HepG2 (cell line): ENCODE data around the gene SERTAD1. TPM values are rescaled to one million over a fixed set of nuclear protein-coding genes. Genes with fewer than 3 reads are reported as not detected.

Experiments used
- AHR ChIP-seq: IDR thresholded peaks from 2 replicates; pipeline ENCODE4 v1.6.1; 2018; ENCODE audit warnings: missing genetic modification reagents, missing compliant biosample characterization
- ATF3 ChIP-seq: sonication (generic); formaldehyde crosslinking; IDR thresholded peaks from 2 replicates; pipeline ENCODE4 v1.4.0; 2020; ENCODE audit warnings: missing genetic modification reagents
- CEBPG ChIP-seq: IDR thresholded peaks from 2 replicates; pipeline ENCODE4 v1.6.1; 2016
- CENPT ChIP-seq: sonication (generic); formaldehyde crosslinking; IDR thresholded peaks from 2 replicates; pipeline ENCODE4 v1.8.0; 2022; ENCODE audit warnings: low read depth, mild to moderate bottlenecking, moderate library complexity, missing genetic modification reagents
- FOSL2 ChIP-seq: sonication (generic); formaldehyde crosslinking; IDR thresholded peaks from 2 replicates; pipeline ENCODE4 v1.4.0; 2020; ENCODE audit warnings: missing genetic modification reagents
- GTF3A ChIP-seq: sonication (generic); formaldehyde crosslinking; conservative IDR thresholded peaks from 2 replicates; pipeline ENCODE4 v1.4.0; 2020; ENCODE audit warnings: mild to moderate bottlenecking, missing genetic modification reagents
- HMG20B ChIP-seq: conservative IDR thresholded peaks from 2 replicates; pipeline ENCODE4 v1.6.1; 2016; ENCODE audit warnings: missing genetic modification reagents, missing compliant biosample characterization
- HNRNPUL1 ChIP-seq: fragments of 200-400 bp; formaldehyde crosslinking; IDR thresholded peaks from 2 replicates; pipeline ENCODE4 v1.6.1; 2017; ENCODE audit warnings: low read depth, mild to moderate bottlenecking, low read length, moderate library complexity
- HOMEZ ChIP-seq: IDR thresholded peaks from 2 replicates; pipeline ENCODE4 v1.6.1; 2016; ENCODE audit warnings: low read depth
- IKZF4 ChIP-seq: sonication (generic); formaldehyde crosslinking; IDR thresholded peaks from 2 replicates; pipeline ENCODE4 v1.5.1; 2020; ENCODE audit warnings: borderline replicate concordance, mild to moderate bottlenecking, low read depth, missing genetic modification reagents; ENCODE audit errors: not compliant biosample characterization
- REPIN1 ChIP-seq: sonication (generic); formaldehyde crosslinking; IDR thresholded peaks from 2 replicates; pipeline ENCODE4 v1.8.0; 2022; ENCODE audit warnings: missing genetic modification reagents, low read depth, mild to moderate bottlenecking, borderline replicate concordance
- REST ChIP-seq, 2 experiments: IDR thresholded peaks; 2 replicates each; pipeline ENCODE4 v1.6.1; 2011 to 2012; ENCODE audit warnings: low read length in 2 of 2, borderline replicate concordance in 1 of 2, low read depth in 1 of 2, mild to moderate bottlenecking in 1 of 2, moderate library complexity in 1 of 2
- SNAPC5 ChIP-seq: sonication (generic); formaldehyde crosslinking; IDR thresholded peaks from 2 replicates; pipeline ENCODE4 v1.8.1; 2023; ENCODE audit warnings: mild to moderate bottlenecking, missing genetic modification reagents, borderline replicate concordance
- STAG1 ChIP-seq: sonication (generic); formaldehyde crosslinking; IDR thresholded peaks from 2 replicates; pipeline ENCODE4 v1.4.0; 2020; ENCODE audit warnings: missing genetic modification reagents
- ZFP37 ChIP-seq: sonication (generic); formaldehyde crosslinking; IDR thresholded peaks from 2 replicates; pipeline ENCODE4 v1.4.0; 2020; ENCODE audit warnings: missing genetic modification reagents, borderline replicate concordance
- ZMYM4 ChIP-seq: sonication (generic); formaldehyde crosslinking; IDR thresholded peaks from 2 replicates; pipeline ENCODE4 v1.8.1; 2023; ENCODE audit warnings: mild to moderate bottlenecking, missing genetic modification reagents
- ZNF20 ChIP-seq: sonication (generic); formaldehyde crosslinking; IDR thresholded peaks from 2 replicates; pipeline ENCODE4 v1.4.0; 2020; ENCODE audit warnings: mild to moderate bottlenecking, moderate library complexity, missing genetic modification reagents
- ZNF282 ChIP-seq: fragments of 450-650 bp; IDR thresholded peaks from 2 replicates; pipeline ENCODE4 v1.6.1; 2018; ENCODE audit not compliant: partially characterized antibody
- ZNF337 ChIP-seq: sonication (generic); formaldehyde crosslinking; IDR thresholded peaks from 2 replicates; pipeline ENCODE4 v1.5.1; 2020; ENCODE audit warnings: missing genetic modification reagents, low read depth, mild to moderate bottlenecking, borderline replicate concordance
- ZNF34 ChIP-seq: sonication (generic); formaldehyde crosslinking; IDR thresholded peaks from 2 replicates; pipeline ENCODE4 v1.4.0; 2020; ENCODE audit warnings: mild to moderate bottlenecking, missing genetic modification reagents, borderline replicate concordance
- ZNF564 ChIP-seq: sonication (generic); formaldehyde crosslinking; IDR thresholded peaks from 2 replicates; pipeline ENCODE4 v1.8.1; 2023; ENCODE audit warnings: mild to moderate bottlenecking, missing genetic modification reagents
- ZNF619 ChIP-seq: sonication (generic); formaldehyde crosslinking; IDR thresholded peaks from 2 replicates; pipeline ENCODE4 v1.4.0; 2020; ENCODE audit warnings: mild to moderate bottlenecking, missing genetic modification reagents
- ZNF775 ChIP-seq: sonication (generic); formaldehyde crosslinking; IDR thresholded peaks from 2 replicates; pipeline ENCODE4 v1.4.0; 2020; ENCODE audit warnings: missing genetic modification reagents, mild to moderate bottlenecking, moderate library complexity, borderline replicate concordance
- ZNF781 ChIP-seq: sonication (generic); formaldehyde crosslinking; IDR thresholded peaks from 2 replicates; pipeline ENCODE4 v1.5.1; 2020; ENCODE audit warnings: borderline replicate concordance, mild to moderate bottlenecking, missing genetic modification reagents; ENCODE audit errors: not compliant biosample characterization
- polyA plus RNA-seq, 8 experiments: library from polyadenylated mRNA; depleted of rRNA in 3 of 8; stranded (reverse) in 7 of 8; unstranded in 1 of 8; fragments of >200 nt; fragmentation: Illumina TruSeq in 4 of 8; extraction: Trizol in 4 of 8; gene quantifications; 2 replicates each; pipeline versions ENCODE4 v1.2.1 to v1.2.3, GENCODE V29; 2011 to 2016; ENCODE audit warnings: low read depth in 4 of 8, missing spikeins in 1 of 8, mixed read lengths in 1 of 8; ENCODE audit not compliant: insufficient read depth in 1 of 8
- total RNA-seq, 5 experiments: library from RNA; depleted of rRNA; stranded (reverse); fragments of >200 nt; fragmentation: Illumina TruSeq; extraction: Trizol; gene quantifications; 2 replicates each; pipeline ENCODE4 v1.2.3, GENCODE V29; 2016; ENCODE audit warnings: low read depth in 1 of 5

Gene SERTAD1
- total and polyA plus RNA-seq, 2 of the 13 experiments (the other 11 are each of a cell fraction or from before 2014, with no cell fraction given): 4.3 to 4.5 TPM

DNA sequence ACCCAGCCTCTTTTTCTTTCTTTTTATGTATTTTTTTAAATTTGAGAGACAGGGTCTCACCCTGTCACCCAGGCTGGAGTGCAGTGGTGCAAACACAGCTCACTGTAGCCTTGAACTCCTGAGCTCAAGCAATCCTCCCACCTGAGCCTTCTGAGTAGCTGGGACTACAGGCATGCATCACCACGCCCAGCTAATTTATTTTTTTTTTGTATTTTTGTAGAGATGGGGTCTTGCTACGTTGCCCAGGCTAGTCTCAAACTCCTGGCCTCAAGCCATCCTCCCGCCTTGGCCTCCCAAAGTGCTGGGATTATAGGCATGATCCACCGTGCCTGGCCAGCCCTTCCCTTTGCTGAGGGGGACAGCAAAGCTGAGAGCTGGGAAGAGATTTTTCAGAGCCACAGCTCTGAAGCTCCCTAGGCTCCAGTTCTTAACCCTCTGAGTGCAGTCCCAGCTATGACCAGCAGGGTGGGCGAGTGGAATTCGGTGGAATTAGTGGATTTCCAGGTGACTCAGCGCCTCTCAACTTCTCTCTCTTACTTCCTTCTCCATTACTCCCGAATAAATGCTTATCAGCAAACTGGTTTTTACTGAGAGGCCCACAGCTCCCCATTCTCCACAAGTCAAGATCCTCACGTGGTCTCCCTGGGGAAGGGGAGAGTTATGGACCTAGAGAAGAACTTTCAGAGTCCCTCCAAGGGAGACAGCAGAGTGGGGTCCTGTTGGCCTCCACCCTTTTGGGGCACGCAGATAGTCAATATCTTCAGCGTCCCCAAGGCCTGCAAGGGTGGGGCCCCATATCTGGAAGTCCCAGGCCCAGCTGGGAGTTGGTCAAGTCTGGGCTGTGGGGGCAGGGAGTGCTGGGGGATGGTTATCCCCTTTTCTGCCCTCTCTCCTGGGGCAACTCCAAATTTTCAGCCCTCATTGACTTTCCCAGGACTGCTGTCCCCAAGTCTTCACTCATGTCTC lies 38.5 kb upstream of the SERTAD1 start (continued):
- no peak for TF ChIP-seq HOMEZ (CRISPR knock-in tag)
- no peak for TF ChIP-seq ZNF20 (CRISPR knock-in tag)
- TF ChIP-seq ZNF282: no peak
- no peak for TF ChIP-seq IKZF4 (CRISPR knock-in tag)
- TF ChIP-seq FOSL2 (CRISPR knock-in tag): peak; percentile 87
- no peak for TF ChIP-seq AHR
- TF ChIP-seq SNAPC5 (CRISPR knock-in tag): no peak
- TF ChIP-seq CEBPG (CRISPR knock-in tag): no peak
- peak; percentile 98 for TF ChIP-seq ZNF775 (CRISPR knock-in tag)
- TF ChIP-seq REPIN1 (CRISPR knock-in tag): no peak
- TF ChIP-seq CENPT: no peak
- no peak for TF ChIP-seq ZNF781
- no peak for TF ChIP-seq ZNF34 (CRISPR knock-in tag)
- no peak for TF ChIP-seq ZNF564 (CRISPR knock-in tag)
- no peak for TF ChIP-seq HNRNPUL1
- TF ChIP-seq ZNF337 (CRISPR knock-in tag): no peak
- no peak for TF ChIP-seq GTF3A (CRISPR knock-in tag)
- no peak for TF ChIP-seq HMG20B (CRISPR knock-in tag)
- peak; percentile 54 for TF ChIP-seq STAG1 (CRISPR knock-in tag)
- no peak for TF ChIP-seq ZFP37 (CRISPR knock-in tag)
- no peak for TF ChIP-seq REST (IDR thresholded peaks at IDR 0.05; ENCODE audit: borderline replicate concordance in 1 of 2, low read depth in 1 of 2, low read length in 2 of 2)
- no peak for TF ChIP-seq ATF3 (CRISPR knock-in tag)
- no peak; the same call in 1 of the 2 replicates for TF ChIP-seq ZMYM4 (CRISPR knock-in tag)
- no peak for TF ChIP-seq ZNF619 (CRISPR knock-in tag)
